ELF-1 (cell line): Measurements from ENCODE around the gene FMO5.

Source experiments
- DNase-seq: peaks from one replicate; pipeline ENCODE4 v3.0.0-alpha.2; 2016; ENCODE audit warnings: low read depth, low spot score

The FMO5 gene

GRCh38 chr1:147225193-147225730, at the start of gene FMO5:
Gene FMO5 (minus strand): TSS chr1:147225339. CDS start chr1:147225029, 310 bp downstream.
- peak; percentile 84 for DNase-seq

DNA sequence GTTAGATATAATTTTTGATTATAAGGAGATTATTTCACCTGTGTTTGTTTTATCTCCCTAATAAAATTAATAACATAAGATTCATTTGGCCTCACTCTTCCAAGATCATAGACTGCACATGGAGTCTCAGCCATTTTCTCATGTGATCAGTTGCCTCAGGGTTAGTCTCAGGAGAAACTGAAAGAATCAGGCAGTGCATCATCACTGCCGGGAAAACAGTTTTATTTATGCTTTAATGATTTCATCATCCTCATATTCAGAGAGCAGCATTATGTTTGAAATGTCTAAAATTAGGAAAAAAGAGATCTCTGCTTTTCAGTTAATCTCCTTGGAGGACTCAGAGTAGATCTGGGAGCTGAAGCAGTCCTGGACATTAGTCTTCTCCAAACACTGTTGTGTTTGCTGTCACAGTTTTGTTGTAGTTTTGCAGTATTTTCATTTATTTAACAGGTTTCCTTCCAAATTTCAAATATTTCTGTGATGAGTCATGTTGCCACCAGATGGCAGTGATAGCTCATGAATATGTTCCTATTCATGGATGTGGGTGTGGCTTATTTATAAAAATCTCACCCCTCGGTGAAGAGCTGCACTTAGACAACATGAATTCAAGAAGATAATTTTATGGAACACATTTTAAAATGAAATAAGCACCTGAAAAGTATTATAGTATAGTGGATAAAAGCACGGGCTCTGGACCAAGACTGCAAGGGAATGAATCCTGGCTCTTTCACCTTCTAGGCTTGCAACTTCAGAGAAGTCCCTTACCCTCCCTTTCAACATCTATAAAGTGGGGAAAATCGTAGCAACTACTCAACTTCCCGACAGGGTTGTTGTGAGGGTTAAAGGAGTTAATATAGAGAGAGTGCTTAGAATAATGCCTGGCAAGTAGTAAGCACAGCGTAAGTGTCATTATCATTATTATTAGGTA, 48.5 kb upstream of the FMO5 start:
- DNase-seq = no peak

- no peak for DNase-seq
Observed at GRCh38 chr1:147272042-147272441, 46.9 kb upstream of the FMO5 start.

- DNase-seq = no peak
Observed at GRCh38 chr1:147270721-147271120, 45.6 kb upstream of the FMO5 start.

DNA sequence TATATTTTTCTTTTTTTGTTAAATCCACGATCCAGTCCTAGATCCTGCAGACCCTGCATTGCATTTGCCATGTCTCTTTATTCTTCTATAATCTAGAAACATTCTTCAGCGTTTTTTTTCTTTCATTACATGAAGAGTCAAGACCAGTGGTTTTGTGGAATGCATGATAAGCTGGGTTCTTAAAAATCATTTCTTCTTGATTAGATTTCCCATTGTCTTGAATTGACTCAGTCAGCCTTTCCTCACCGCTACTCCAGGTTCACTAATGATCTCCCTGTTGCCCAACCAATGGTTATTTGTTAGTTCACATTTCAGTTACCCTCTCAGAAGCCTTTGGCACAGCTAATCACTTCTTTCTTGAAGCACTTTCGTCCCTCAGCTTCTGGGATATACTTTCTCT, 42.6 kb upstream of the FMO5 start:
- no peak for DNase-seq

GRCh38 chr1:147266381-147266780, 41.2 kb upstream of the FMO5 start:
- DNase-seq = no peak

DNA sequence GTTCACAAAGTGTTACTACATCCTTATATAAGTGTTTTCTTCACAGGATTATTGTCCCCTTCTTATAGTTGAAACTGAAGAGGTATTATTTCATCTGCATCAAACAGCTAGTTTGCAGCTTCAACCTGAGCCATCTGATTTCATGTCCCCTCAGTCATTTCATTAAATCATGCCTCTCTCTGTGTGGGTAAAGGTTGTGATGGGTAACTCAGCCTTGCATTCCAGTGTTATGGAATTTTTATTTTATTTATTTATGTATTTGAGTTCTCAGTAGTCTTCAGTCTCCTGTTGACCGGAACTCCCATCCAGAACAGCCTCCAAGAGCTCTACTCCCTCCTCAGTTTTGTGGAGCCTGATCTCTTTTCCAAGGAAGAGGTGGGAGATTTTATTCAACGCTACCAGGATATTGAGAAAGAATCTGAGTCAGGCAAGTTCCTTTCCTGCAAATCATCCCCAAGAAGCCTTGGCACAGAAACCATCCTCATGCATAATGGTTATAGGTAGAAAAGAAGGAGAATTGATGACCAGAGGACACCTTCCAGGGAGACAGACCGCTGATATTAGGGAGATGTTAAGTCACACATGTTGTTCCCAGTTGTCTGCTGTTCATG, 39.1 kb upstream of the FMO5 start:
- no peak for DNase-seq

DNA sequence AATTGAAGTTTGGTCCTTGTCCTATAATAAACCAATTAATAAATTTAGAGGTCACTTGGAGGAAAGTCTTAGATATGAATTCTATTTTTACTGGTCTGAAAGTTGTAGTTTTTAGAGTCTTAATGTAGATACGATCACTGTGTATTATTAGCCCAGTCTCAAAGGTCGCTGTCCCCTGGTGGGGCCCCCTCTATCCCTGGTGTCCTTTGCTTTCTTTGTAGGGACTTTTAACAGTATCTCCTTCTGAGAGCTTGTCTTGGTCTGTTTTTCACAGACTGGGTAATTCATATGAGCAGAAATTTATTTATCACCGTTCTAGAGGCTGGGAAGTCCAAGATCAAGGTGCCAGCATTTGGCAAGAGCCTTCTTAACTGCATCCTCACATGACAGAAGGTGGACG, 35.8 kb upstream of the FMO5 start:
- DNase-seq = no peak

GRCh38 chr1:147252540-147252939, 27.4 kb upstream of the FMO5 start:
- DNase-seq = no peak

GRCh38 chr1:147247656-147248238, 22.6 kb upstream of the FMO5 start:
- peak; percentile 6 for DNase-seq

DNA sequence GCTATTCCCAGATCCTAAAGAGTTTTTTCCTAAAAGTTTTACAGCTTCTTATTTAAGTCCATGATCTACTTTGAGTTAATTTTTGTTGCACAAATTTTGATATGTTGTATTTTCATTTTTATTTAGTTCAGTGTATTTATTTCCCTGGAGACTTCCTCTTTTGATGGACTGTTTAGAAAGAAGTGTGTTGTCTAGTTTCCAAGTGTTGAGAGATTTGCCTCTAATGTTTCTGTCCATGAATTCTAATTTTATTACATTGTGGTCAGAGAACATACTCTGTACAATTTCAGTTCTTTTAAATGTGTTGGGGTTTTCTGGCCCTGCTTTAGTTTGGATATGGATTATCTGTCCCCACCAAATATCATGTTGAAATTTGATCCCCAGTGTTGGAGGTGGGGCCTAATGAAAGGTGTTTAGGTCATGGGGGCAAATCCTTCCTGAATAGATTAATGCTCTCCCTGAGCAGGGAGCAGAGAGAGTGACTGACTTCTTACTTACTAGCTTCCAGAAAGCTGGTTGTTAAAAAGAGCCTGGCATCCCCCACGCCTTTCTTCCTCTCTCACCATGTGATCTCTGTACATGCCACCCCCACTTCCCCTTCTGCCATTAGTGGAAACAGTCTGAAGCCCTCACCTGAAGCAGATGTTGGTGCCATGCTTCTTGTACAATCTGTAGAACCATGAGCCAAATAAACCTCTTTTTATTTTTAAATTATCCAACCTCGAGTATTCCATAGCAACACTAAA, 21.9 kb upstream of the FMO5 start:
- no peak for DNase-seq

GRCh38 chr1:147246044-147246690, 21.0 kb upstream of the FMO5 start:
- DNase-seq = no peak

GRCh38 chr1:147245586-147246021, 20.5 kb upstream of the FMO5 start:
- no peak for DNase-seq

- peak; percentile 18 for DNase-seq
Observed at GRCh38 chr1:147245129-147245528, 20.0 kb upstream of the FMO5 start.

GRCh38 chr1:147243841-147244240, 18.7 kb upstream of the FMO5 start:
- DNase-seq = no peak

GRCh38 chr1:147243228-147243685, 18.1 kb upstream of the FMO5 start:
- DNase-seq = peak; percentile 61

- peak; percentile 98 for DNase-seq
Observed at GRCh38 chr1:147242449-147243227, 17.5 kb upstream of the FMO5 start, which contains the start of gene CHD1L. Gene CHD1L (plus strand): TSS chr1:147242684. CDS start chr1:147242704, 20 bp downstream.

DNA sequence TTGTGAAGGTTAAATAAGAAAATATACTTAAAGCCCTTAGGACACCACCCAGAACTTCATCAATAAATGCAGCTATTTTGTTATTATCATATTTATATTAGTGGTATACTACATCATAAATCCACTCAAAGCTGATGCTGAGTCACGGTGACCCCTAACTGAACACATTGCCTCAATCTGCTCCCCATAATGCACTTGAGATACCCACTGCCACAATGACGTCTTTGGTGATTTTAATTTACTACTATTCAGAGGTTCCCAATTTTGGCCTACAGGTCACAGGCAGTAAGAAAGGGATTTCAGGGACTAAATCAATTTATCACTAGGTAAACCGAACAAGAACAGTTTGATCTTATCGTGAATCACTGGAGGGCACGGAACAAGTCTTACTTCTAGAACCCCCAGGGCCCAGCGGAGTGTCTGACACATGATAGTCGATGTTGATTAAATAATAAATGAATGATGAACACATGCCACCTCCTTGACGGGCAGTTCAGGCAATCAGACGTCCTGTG, 16.9 kb upstream of the FMO5 start:
- no peak for DNase-seq

DNA sequence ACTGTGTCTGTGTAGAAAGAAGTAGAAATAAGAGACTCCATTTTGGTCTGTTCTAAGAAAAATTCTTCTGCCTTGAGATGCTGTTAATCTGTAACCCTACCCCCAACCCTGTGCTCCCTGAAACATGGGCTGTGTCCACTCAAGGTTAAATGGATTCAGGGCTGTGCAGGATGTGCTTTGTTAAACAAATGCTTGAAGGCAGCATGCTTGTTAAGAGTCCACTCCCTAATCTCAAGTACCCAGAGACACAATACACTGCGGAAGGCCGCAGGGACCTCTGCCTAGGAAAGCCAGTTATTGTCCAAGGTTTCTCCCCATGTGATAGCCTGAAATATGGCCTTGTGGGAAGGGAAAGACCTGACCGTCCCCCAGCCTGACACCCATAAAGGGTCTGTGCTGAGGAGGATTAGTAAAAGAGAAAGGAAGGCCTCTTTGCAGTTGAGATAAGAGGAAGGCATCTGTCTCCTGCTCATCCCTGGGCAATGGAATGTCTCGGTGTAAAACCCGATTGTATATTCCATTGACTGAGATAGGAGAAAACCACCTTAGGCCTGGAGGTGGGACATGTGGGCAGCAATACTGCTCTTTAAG, 15.1 kb upstream of the FMO5 start:
- DNase-seq = peak; percentile 52
